ENCODE measurements around the gene BNC1.
"Not testable (repeated sequence)": the region's sequence is repeated elsewhere in the genome, so short reads cannot be mapped to it uniquely, and the experiment has no call there.

BNC1 gene

DNA sequence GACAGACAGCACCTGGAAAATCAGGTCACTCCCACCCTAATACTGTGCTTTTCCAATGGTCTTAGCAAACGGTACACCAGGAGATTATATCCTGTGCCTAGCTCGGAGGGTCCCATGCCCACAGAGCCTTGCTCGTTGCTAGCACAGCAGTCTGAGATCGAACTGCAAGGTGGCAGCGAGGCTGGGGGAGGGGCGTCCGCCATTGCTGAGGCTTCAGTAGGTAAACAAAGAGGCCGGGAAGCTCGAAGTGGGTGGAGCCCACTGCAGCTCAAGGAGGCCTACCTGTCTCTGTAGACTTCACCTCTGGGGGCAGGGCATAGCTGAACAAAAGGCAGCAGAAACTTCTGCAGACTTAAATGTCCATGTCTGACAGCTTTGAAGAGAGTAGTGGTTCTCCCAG is 62.7 kb downstream of the BNC1 start:
- H3K4me2 ChIP-seq (ENCODE audit: low read length, poor library complexity, severe bottlenecking); H3K9ac ChIP-seq (ENCODE audit: low read length); H2BK5ac ChIP-seq (ENCODE audit: low read depth, low read length, poor library complexity, severe bottlenecking); H2BK120ac ChIP-seq (ENCODE audit: low read depth, low read length); H3K4ac ChIP-seq (ENCODE audit: low read depth in 1 of 2, low read length in 2 of 2); H3K23ac ChIP-seq (ENCODE audit: low read length in 2 of 2); H3K9me3 ChIP-seq (ENCODE audit: control insufficient read depth, low read length); H3K4me1 ChIP-seq (ENCODE audit: control insufficient read depth, insufficient read depth, low read depth, low read length); H3K18ac ChIP-seq (ENCODE audit: low read depth in 1 of 2, low read length in 2 of 2); H4K91ac ChIP-seq (ENCODE audit: low read length); H2AK5ac ChIP-seq (ENCODE audit: low read length, severe bottlenecking); H3K14ac ChIP-seq (ENCODE audit: low read length in 2 of 2); H3K27me3 ChIP-seq (ENCODE audit: control insufficient read depth in 1 of 2, insufficient read depth in 1 of 2, low read length in 2 of 2); H3K4me3 ChIP-seq (ENCODE audit: insufficient read depth in 1 of 2, low read depth in 1 of 2, low read length in 2 of 2); H2AFZ ChIP-seq (ENCODE audit: low read depth, low read length); DNase-seq; H3K27ac ChIP-seq (ENCODE audit: low read length, poor library complexity, severe bottlenecking); H2BK15ac ChIP-seq (ENCODE audit: low read depth, poor library complexity, severe bottlenecking); H3K79me1 ChIP-seq (replicated peaks; ENCODE audit: low read length, poor library complexity, severe bottlenecking); H4K8ac ChIP-seq (ENCODE audit: low read length); H3K36me3 ChIP-seq (ENCODE audit: control insufficient read depth in 1 of 2, insufficient read depth in 2 of 2, low read depth in 1 of 2, low read length in 2 of 2); H2BK12ac ChIP-seq (ENCODE audit: low read length in 2 of 2): not testable (repeated sequence)
- 86% methylated on average over 9 of the region's 9 CpGs for WGBS

DNA sequence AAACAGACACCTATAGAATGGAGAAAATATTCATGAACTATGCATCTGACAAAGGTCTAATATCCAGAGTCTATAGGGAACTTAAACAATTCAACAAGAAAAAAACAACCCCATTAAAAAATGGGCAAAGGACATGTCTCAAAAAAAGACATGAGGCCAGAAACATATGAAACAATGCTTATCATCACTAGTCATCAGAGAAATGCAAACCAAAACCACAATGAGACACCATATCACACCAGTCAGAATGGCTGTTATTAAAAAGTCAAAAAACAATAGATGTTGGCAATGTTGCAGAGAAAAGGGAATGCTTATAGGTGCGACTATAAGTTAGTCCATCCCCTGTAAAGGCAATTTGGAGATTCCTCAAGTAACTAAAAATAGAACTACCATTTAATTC is 65.4 kb downstream of the BNC1 start:
- no peak for DNase-seq
- Histone ChIP-seq H2BK120ac (ENCODE audit: low read depth, low read length) (no peak overlapping the region), H2BK15ac (ENCODE audit: low read depth, poor library complexity, severe bottlenecking) (no peak overlapping the region), H3K27ac (ENCODE audit: low read length, poor library complexity, severe bottlenecking) (no peak overlapping the region), H2BK12ac (ENCODE audit: low read length in 2 of 2) (no peak overlapping the region), H3K14ac (ENCODE audit: low read length in 2 of 2) (no peak overlapping the region), H3K9me3 (ENCODE audit: control insufficient read depth, low read length) (no peaks in the 10 kb centered on the region), H2AFZ (ENCODE audit: low read depth, low read length) (no peak overlapping the region), H3K23ac (ENCODE audit: low read length in 2 of 2) (no peak overlapping the region), H3K4me2 (ENCODE audit: low read length, poor library complexity, severe bottlenecking) (no peak overlapping the region), H3K36me3 (ENCODE audit: control insufficient read depth in 1 of 2, insufficient read depth in 2 of 2, low read depth in 1 of 2, low read length in 2 of 2) (no peaks in the 10 kb centered on the region), H4K8ac (ENCODE audit: low read length) (no peak overlapping the region), H3K9ac (ENCODE audit: low read length) (no peak overlapping the region), H3K4ac (ENCODE audit: low read depth in 1 of 2, low read length in 2 of 2) (no peak overlapping the region), H3K79me1 (replicated peaks; ENCODE audit: low read length, poor library complexity, severe bottlenecking) (no peaks in the 10 kb centered on the region), H2AK5ac (ENCODE audit: low read length, severe bottlenecking) (no peak overlapping the region), H4K91ac (ENCODE audit: low read length) (no peak overlapping the region), H3K4me1 (ENCODE audit: control insufficient read depth, insufficient read depth, low read depth, low read length) (no peaks in the 10 kb centered on the region), H3K18ac (ENCODE audit: low read depth in 1 of 2, low read length in 2 of 2) (no peak overlapping the region), H2BK5ac (ENCODE audit: low read depth, low read length, poor library complexity, severe bottlenecking) (no peak overlapping the region), H3K27me3 (ENCODE audit: control insufficient read depth in 1 of 2, insufficient read depth in 1 of 2, low read length in 2 of 2) (no peaks in the 10 kb centered on the region), H3K4me3 (ENCODE audit: insufficient read depth in 1 of 2, low read depth in 1 of 2, low read length in 2 of 2) (no peak overlapping the region)
- 100% methylated on average over 1 of the region's 1 CpG for WGBS

DNA sequence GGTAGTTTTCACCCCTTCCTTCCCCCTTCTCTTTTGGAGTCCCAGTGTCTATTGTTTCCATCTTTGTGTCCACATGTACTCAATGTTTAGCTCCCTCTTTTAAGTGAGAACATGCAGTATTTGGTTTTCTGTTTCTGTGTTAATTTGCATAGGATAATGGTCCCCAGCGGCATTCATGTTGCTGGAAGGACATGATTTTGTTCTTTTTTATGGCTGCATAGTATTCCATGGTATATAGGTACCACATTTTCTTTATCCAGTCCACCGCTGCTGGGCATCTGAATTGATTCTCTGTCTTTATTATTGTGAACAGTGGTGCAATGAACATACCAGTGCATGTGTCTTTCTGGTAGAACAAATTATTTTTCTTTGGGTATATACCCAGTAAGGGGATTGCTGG is 69.2 kb downstream of the BNC1 start:
- no peak overlapping the region for H3K23ac ChIP-seq (ENCODE audit: low read length in 2 of 2)
- WGBS = 96% methylated on average over 2 of the region's 2 CpGs

DNA sequence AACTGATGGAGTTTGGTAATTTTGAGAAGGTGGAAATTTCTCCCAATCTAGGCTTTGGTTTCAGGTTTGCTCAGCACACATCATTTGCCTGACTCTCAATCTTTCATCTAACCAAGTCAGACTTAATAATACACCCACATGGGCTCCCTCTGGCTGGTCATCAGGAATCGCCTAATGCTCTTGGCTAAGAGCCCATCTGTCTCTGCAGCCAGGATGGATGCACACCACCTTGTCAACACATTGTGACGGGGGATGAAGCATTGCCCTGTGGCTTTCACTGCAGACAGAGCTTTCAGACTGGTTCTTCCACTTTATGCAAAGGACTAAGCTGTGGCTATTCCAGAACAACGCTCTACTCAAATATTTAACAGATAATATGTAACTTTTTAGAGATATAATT is 73.8 kb downstream of the BNC1 start:
- peaks cover 3% of the 10 kb centered on the region for H3K4me1 ChIP-seq (ENCODE audit: control insufficient read depth, insufficient read depth, low read depth, low read length)
- no peak overlapping the region for H4K8ac ChIP-seq (ENCODE audit: low read length)
- no peak overlapping the region for H4K91ac ChIP-seq (ENCODE audit: low read length)
- H2AFZ ChIP-seq (ENCODE audit: low read depth, low read length) = no peak overlapping the region
- H2BK5ac ChIP-seq (ENCODE audit: low read depth, low read length, poor library complexity, severe bottlenecking) = no peak overlapping the region
- H3K27ac ChIP-seq (ENCODE audit: low read length, poor library complexity, severe bottlenecking) = no peak overlapping the region
- no peak overlapping the region for H3K9ac ChIP-seq (ENCODE audit: low read length)
- no peaks in the 10 kb centered on the region for H3K27me3 ChIP-seq (ENCODE audit: control insufficient read depth in 1 of 2, insufficient read depth in 1 of 2, low read length in 2 of 2)
- H3K4ac ChIP-seq (ENCODE audit: low read depth in 1 of 2, low read length in 2 of 2) = no peak overlapping the region
- DNase-seq = no peak
- 69% methylated on average over 1 of the region's 3 CpGs for WGBS
- no peak overlapping the region for H2AK5ac ChIP-seq (ENCODE audit: low read length, severe bottlenecking)
- no peak overlapping the region for H2BK15ac ChIP-seq (ENCODE audit: low read depth, poor library complexity, severe bottlenecking)
- no peak overlapping the region for H3K14ac ChIP-seq (ENCODE audit: low read length in 2 of 2)
- no peaks in the 10 kb centered on the region for H3K9me3 ChIP-seq (ENCODE audit: control insufficient read depth, low read length)
- no peak overlapping the region for H3K4me3 ChIP-seq (ENCODE audit: insufficient read depth in 1 of 2, low read depth in 1 of 2, low read length in 2 of 2)
- H3K23ac ChIP-seq (ENCODE audit: low read length in 2 of 2) = no peak overlapping the region
- H3K18ac ChIP-seq (ENCODE audit: low read depth in 1 of 2, low read length in 2 of 2) = no peak overlapping the region
- H3K79me1 ChIP-seq (replicated peaks; ENCODE audit: low read length, poor library complexity, severe bottlenecking) = no peaks in the 10 kb centered on the region
- no peak overlapping the region for H2BK120ac ChIP-seq (ENCODE audit: low read depth, low read length)
- no peak overlapping the region for H3K4me2 ChIP-seq (ENCODE audit: low read length, poor library complexity, severe bottlenecking)
- no peak overlapping the region for H2BK12ac ChIP-seq (ENCODE audit: low read length in 2 of 2)
- H3K36me3 ChIP-seq (ENCODE audit: control insufficient read depth in 1 of 2, insufficient read depth in 2 of 2, low read depth in 1 of 2, low read length in 2 of 2) = no peaks in the 10 kb centered on the region

More for the DNA sequence above, 69.2 kb downstream of the BNC1 start:
- no peak overlapping the region for H3K14ac ChIP-seq (ENCODE audit: low read length in 2 of 2)
- no peaks in the 10 kb centered on the region for H3K36me3 ChIP-seq (ENCODE audit: control insufficient read depth in 1 of 2, insufficient read depth in 2 of 2, low read depth in 1 of 2, low read length in 2 of 2)
- no peaks in the 10 kb centered on the region for H3K27me3 ChIP-seq (ENCODE audit: control insufficient read depth in 1 of 2, insufficient read depth in 1 of 2, low read length in 2 of 2)
- H3K27ac ChIP-seq (ENCODE audit: low read length, poor library complexity, severe bottlenecking) = no peak overlapping the region
- no peak overlapping the region for H3K4me2 ChIP-seq (ENCODE audit: low read length, poor library complexity, severe bottlenecking)
- no peak overlapping the region for H3K4me3 ChIP-seq (ENCODE audit: insufficient read depth in 1 of 2, low read depth in 1 of 2, low read length in 2 of 2)
- H2BK5ac ChIP-seq (ENCODE audit: low read depth, low read length, poor library complexity, severe bottlenecking) = no peak overlapping the region
- no peaks in the 10 kb centered on the region for H3K4me1 ChIP-seq (ENCODE audit: control insufficient read depth, insufficient read depth, low read depth, low read length)
- no peak overlapping the region for H3K18ac ChIP-seq (ENCODE audit: low read depth in 1 of 2, low read length in 2 of 2)
- no peak overlapping the region for H2BK120ac ChIP-seq (ENCODE audit: low read depth, low read length)
- H2BK12ac ChIP-seq (ENCODE audit: low read length in 2 of 2) = no peak overlapping the region
- DNase-seq = no peak
- no peak overlapping the region for H3K9ac ChIP-seq (ENCODE audit: low read length)
- no peaks in the 10 kb centered on the region for H3K79me1 ChIP-seq (replicated peaks; ENCODE audit: low read length, poor library complexity, severe bottlenecking)
- no peak overlapping the region for H2AFZ ChIP-seq (ENCODE audit: low read depth, low read length)
- no peaks in the 10 kb centered on the region for H3K9me3 ChIP-seq (ENCODE audit: control insufficient read depth, low read length)
- H4K8ac ChIP-seq (ENCODE audit: low read length) = no peak overlapping the region
- H2AK5ac ChIP-seq (ENCODE audit: low read length, severe bottlenecking) = no peak overlapping the region
- H2BK15ac ChIP-seq (ENCODE audit: low read depth, poor library complexity, severe bottlenecking) = no peak overlapping the region
- H3K4ac ChIP-seq (ENCODE audit: low read depth in 1 of 2, low read length in 2 of 2) = no peak overlapping the region
- no peak overlapping the region for H4K91ac ChIP-seq (ENCODE audit: low read length)

Data from mesenchymal stem cell (in vitro differentiated cells and primary cell).